Muscle of arm (tissue), 12 donors: ENCODE results near the gene THAP9. TPM values are rescaled to one million over a fixed set of nuclear protein-coding genes. Genes with fewer than 3 reads are reported as not detected.
"Not testable (repeated sequence)": the region's sequence is repeated elsewhere in the genome, so short reads cannot be mapped to it uniquely, and the experiment has no call there.

Source experiments
- DNase-seq: peaks from one replicate; pipeline ENCODE4 v3.0.0-alpha.2; 2013
- polyA plus RNA-seq, 12 donors: library from polyadenylated mRNA; unstranded; fragments of 120-200 nt; gene quantifications; one replicate each; pipeline ENCODE4 v1.2.1, GENCODE V29; 2013; ENCODE audit not compliant: insufficient read length in 12 of 12

The THAP9 gene
- polyA plus RNA-seq, 12 donors: 6.4 to 10.5 (median 8.8) TPM; not detected in 1

GRCh38 chr4:82891707-82892466 is 8.6 kb upstream of the THAP9 start:
- peak; percentile 26 for DNase-seq

- no peak for DNase-seq
Observed at GRCh38 chr4:82892467-82892802, 8.1 kb upstream of the THAP9 start.

- DNase-seq: no peak
Observed at GRCh38 chr4:82893942-82894341, 6.6 kb upstream of the THAP9 start.

- no peak for DNase-seq
Observed at GRCh38 chr4:82896755-82897154, 3.8 kb upstream of the THAP9 start.

- DNase-seq: no peak
Observed at GRCh38 chr4:82898322-82899243, 2.0 kb upstream of the THAP9 start.

GRCh38 chr4:82899374-82900065 is 1.0 kb upstream of the THAP9 start:
- DNase-seq: no peak

GRCh38 chr4:82900066-82900410 is 497 bp upstream of the THAP9 start:
- no peak for DNase-seq

- no peak for DNase-seq
Observed at GRCh38 chr4:82901183-82901718, 716 bp downstream of the THAP9 start.

- no peak for DNase-seq
Observed at GRCh38 chr4:82903737-82904136, 3.2 kb downstream of the THAP9 start.

- DNase-seq: no peak
Observed at GRCh38 chr4:82905205-82905604, 4.7 kb downstream of the THAP9 start.

- no peak for DNase-seq
Observed at GRCh38 chr4:82906469-82906868, 5.9 kb downstream of the THAP9 start.

GRCh38 chr4:82909326-82909725 is 8.8 kb downstream of the THAP9 start:
- DNase-seq: no peak

GRCh38 chr4:82913305-82913704 is 12.8 kb downstream of the THAP9 start:
- DNase-seq: no peak

GRCh38 chr4:82913968-82914367 is 13.4 kb downstream of the THAP9 start:
- not testable (repeated sequence) for DNase-seq

- DNase-seq: no peak
Observed at GRCh38 chr4:82918091-82918490, 17.6 kb downstream of the THAP9 start.

- DNase-seq: no peak
Observed at GRCh38 chr4:82919386-82919785, 18.9 kb downstream of the THAP9 start.

GRCh38 chr4:82921795-82922194 is 21.3 kb downstream of the THAP9 start:
- DNase-seq: no peak

- peak; percentile 25 for DNase-seq
Observed at GRCh38 chr4:82930848-82931755, 30.6 kb downstream of the THAP9 start.

GRCh38 chr4:82934441-82934840 is 33.9 kb downstream of the THAP9 start:
- DNase-seq: no peak

- DNase-seq: no peak
Observed at GRCh38 chr4:82939414-82939813, 38.9 kb downstream of the THAP9 start.

GRCh38 chr4:82947498-82947897 is 47.0 kb downstream of the THAP9 start:
- no peak for DNase-seq
